GM21381 (cell line): ENCODE measurements around the gene AKT3.

Experiments
- ATAC-seq: cut with Tn5 transposase; IDR thresholded peaks from one replicate; pipeline ENCODE4 v1.9.1; 2021; ENCODE audit warnings: mild to moderate bottlenecking, moderate library complexity; ENCODE audit not compliant: unreplicated experiment

AKT3 gene

GRCh38 chr1:243493156-243494129 is 356.6 kb downstream of the AKT3 start:
- no peak for ATAC-seq

DNA sequence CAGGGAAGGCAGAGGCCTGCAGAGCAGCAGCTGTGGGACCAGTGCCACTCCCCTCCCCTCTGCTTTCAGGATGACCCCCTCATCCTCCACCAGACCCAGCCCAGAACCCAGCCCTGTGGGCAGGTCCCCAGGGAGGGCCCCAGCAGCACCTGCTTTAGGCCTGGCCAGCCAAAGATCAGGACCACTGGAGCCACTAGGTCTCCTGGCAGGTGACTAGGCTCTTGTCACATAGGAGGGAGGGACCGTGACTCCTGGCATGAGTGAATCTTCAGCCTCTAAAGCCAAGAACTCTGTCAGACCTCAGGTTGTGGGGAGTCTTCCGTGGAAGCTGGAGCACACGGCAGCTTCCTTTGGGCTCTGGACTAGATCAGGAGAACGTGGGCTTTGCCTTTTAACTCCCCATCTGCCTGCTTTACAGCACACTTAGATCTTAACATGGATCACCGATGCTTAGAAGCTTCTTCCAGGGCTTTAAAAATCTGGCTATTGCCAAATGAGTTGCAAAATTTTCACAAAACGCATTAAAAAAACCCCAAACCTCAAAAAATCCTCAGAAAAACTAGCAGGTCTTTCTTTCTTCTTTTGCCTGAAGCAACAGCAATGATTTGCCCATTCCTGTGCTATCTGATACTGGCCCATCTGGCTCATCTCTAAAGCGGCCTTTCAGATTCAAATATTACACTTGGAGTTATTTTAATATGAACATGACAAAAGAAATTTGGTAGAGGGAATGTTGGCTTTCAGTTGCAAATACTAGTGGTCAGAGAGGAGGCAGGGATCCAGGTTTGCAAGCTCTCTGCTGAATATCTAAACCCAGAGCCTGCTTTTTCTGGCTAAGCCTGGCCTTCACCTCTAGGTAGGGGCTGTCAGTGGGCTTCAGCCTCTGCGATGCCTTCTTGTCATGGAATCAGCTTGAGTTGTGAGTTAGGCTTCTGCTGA is 359.0 kb downstream of the AKT3 start:
- ATAC-seq: no peak

DNA sequence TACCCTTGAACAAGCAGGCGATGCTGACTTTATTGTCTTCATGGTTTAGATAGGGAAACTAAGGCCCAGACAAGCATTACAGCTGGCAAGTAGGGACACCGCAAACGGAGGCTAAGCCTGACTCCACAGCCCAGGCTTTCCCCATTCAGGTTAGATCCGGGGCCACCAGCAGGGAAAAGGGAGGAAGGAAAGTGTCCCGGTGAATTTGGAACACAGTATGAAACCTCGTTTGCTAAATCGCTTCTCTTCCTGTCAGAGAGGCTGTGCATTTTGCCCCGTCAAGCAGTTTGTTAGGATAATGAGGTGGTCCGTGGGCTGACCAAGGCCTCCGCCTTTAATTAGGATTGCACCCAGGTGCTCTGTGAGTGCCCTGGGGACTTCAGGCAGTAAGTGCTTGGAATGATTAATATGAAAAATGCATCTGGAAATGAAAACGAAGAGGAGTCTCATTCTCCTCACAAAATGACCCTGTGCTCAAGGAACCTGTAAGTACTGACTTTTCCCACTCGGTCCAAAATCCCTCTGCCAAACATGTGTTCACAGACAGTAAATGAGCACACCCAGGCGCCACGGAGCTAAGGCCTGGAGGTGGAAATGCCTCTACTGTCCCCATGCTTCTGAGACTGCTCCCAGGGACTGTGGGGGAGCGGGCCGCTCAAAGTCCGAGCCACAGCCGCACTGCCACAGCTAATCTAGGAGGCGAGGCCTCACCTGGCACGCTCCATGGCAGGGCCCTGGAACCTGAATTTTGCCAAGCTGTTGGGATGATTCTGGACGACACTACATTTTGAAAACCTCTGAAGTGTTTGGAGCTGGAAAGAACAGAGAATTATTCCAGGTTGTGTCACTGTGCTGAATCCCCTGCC is 360.1 kb downstream of the AKT3 start:
- ATAC-seq: no peak

- no peak for ATAC-seq
Observed at GRCh38 chr1:243489158-243489527, 360.9 kb downstream of the AKT3 start.

- ATAC-seq: no peak
Observed at GRCh38 chr1:243488459-243489157, 361.4 kb downstream of the AKT3 start.

DNA sequence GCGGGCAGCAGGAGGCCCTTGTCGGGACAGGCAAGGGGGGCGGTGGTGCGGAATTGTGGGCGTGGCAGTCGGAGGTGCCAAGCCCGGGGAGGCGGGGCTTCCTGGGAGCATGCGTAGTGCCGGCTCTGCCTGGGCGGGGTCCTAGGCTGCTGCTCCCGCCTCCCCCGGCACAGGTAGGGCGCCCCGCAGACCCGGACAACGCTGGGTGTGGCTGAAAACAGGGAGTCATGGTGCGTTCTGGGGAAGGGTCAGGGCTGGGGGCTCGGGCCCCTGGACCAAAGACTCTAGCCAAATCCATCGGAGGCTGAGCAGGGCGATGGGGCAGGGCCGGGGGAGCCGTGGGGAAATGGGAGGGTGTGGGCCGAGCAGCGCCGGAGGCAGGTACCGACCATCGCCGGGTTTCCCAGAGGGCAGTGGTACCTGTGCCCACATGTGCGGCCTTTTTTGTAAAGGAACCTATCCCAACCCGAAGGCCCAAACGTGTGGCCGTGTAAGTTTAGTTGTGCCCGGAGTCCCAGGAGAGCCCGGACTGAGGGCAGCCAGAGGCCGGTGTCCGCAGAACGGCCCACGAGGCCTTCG is 362.3 kb downstream of the AKT3 start:
- no peak for ATAC-seq

GRCh38 chr1:243487036-243487648 is 362.9 kb downstream of the AKT3 start:
- no peak for ATAC-seq

DNA sequence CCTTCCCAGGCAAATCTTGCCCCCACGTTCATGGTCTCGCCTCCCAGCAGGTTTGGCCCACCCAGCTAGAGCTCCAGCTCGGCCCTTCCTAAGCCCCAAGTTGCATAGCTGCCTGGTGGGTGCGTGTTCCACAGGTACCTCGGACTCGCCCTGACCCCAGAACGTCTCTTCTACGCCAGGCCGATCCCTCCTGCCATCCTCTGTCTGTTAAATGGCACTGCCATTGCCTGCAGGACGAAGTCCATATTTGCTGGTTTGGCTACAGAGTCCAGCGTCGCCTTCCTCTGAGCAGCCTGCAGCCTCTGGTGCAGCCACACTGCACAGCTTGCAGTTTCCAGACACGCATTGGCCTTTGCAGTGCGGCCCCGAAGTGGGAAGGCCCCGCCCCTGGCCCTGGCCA is 366.1 kb downstream of the AKT3 start:
- ATAC-seq: no peak

- no peak for ATAC-seq
Observed at GRCh38 chr1:243483071-243483771, 366.8 kb downstream of the AKT3 start.

GRCh38 chr1:243482141-243483022 is 367.7 kb downstream of the AKT3 start:
- ATAC-seq: no peak

- ATAC-seq: no peak
Observed at GRCh38 chr1:243481101-243481500, 368.9 kb downstream of the AKT3 start.

DNA sequence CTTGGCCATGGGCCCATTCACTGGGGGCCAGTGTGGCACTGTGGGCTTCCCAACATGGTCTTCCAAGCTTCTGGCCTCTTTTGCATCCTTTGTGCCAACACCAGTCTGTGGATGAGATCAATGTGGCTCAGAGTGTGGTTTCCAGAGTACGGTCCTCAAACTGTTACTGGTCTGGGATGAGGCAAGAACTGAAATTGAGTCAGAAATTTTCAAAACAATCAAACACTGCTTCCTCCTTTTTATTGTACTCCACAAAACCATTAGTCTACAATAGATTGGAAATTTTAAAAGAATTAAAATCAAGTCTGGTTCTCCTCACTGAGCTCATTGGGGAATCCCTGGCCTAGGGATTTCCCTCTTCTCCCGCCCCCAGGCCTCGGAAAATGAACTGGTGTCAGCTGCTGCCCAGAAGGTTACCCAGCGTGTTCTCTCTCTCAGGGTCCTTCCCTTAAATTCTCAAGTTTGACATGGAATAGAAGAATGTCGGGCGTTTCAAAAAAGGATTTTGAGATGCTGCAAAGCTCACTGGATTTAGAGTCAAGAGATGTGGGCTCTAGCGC is 372.2 kb downstream of the AKT3 start:
- no peak for ATAC-seq

GRCh38 chr1:243475966-243476365 is 374.1 kb downstream of the AKT3 start:
- no peak for ATAC-seq

GRCh38 chr1:243474906-243475305 is 375.1 kb downstream of the AKT3 start:
- no peak for ATAC-seq

GRCh38 chr1:243474136-243474881 is 375.7 kb downstream of the AKT3 start:
- ATAC-seq: no peak

DNA sequence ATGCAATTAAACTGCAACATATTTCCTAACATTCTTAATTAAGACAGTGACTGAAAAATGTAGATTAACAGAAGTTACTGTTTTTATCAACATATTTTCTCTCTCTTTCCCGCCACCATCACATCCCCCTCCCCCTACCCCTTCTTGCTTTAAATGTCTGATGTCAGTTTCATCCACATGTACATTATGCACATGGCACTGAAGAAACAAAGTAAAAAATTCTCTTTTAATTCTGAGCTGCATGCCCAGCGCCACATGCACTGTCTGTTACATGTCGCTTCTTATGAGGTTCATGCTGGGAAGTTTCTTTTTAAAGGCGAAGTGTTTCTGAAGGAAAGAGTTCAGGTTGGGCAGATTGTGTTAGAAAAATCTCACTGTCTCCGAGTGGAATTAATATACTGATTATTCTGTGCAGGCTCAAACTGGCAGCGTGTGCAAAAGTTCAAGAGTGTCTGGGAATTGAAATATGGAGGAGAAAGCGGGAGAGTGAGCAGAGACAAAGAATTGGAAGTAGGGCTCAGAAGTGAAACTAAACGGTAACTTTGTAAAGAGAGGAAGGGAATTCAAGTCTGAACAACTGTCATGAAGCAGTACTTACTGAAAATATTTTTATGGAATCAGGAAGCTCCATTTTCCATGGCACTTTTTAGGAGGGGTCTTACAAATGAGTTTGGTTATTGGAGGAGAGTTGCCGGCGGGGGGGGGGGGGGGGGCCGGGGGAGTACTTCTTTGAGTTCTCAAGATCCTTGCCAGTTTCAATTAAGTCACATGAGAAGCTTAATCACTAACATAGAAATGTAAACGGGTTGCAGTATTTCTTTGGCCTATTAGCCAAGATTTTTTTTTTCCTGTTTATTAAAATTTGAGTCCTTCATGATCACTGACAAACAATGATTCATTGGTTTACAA is 376.6 kb downstream of the AKT3 start:
- ATAC-seq: no peak
